B cell (primary cell): ENCODE data around the gene TUBE1.

ENCODE experiments used
- EZH2 ChIP-seq: IDR thresholded peaks from 2 replicates; pipeline ENCODE4 v1.6.1; 2012; ENCODE audit warnings: borderline replicate concordance, low read depth, mild to moderate bottlenecking, moderate library complexity, low read length; ENCODE audit not compliant: insufficient read depth, poor library complexity, severe bottlenecking
- TF ChIP-seq, protein P1 (sequence below): fragments of 200-600 bp; IDR thresholded peaks from one replicate; pipeline ENCODE4 v1.8.0; 2022; ENCODE audit warnings: antibody characterized with exemption, mild to moderate bottlenecking

DNA sequence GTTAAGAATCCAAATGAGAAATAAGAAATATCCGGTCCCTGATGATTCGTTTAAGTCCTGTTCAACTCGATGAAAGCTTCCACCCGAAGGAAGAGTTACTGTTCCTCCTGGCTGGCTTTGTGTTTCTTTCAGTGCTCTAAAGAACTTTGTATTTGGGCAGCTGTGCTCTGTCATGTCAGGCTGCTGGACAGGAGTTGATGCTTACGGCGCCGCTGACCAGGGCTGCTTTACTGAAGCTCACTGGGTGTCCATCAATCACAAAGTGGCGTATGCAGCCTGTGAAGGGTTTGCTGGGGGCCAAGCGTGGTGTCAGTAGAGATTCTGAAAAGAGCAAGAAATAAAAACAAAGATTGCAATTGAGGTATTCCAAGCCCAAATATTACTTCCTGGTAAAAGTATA lies 22.0 kb upstream of the TUBE1 start:
- TF ChIP-seq, protein P1, sequence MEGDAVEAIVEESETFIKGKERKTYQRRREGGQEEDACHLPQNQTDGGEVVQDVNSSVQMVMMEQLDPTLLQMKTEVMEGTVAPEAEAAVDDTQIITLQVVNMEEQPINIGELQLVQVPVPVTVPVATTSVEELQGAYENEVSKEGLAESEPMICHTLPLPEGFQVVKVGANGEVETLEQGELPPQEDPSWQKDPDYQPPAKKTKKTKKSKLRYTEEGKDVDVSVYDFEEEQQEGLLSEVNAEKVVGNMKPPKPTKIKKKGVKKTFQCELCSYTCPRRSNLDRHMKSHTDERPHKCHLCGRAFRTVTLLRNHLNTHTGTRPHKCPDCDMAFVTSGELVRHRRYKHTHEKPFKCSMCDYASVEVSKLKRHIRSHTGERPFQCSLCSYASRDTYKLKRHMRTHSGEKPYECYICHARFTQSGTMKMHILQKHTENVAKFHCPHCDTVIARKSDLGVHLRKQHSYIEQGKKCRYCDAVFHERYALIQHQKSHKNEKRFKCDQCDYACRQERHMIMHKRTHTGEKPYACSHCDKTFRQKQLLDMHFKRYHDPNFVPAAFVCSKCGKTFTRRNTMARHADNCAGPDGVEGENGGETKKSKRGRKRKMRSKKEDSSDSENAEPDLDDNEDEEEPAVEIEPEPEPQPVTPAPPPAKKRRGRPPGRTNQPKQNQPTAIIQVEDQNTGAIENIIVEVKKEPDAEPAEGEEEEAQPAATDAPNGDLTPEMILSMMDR, result no peak
- TF ChIP-seq EZH2, result no peak
